HG02970 (cell line): ENCODE results near the gene CLEC4A.
"Not testable (repeated sequence)": the region's sequence is repeated elsewhere in the genome, so short reads cannot be mapped to it uniquely, and the experiment has no call there.

Source experiments
- ATAC-seq: cut with Tn5 transposase; IDR thresholded peaks from one replicate; pipeline ENCODE4 v1.9.1; 2021; ENCODE audit warnings: mild to moderate bottlenecking, moderate library complexity, moderate number of reproducible peaks; ENCODE audit not compliant: unreplicated experiment, low FRiP score

CLEC4A gene

GRCh38 chr12:8123124-8123912 is at the start of gene CLEC4A:
CLEC4A (plus strand) TSS chr12:8123617; CDS start chr12:8123879, 262 bp downstream.
- no peak for ATAC-seq

GRCh38 chr12:8075935-8076334 is 47.5 kb upstream of the CLEC4A start:
- no peak for ATAC-seq

GRCh38 chr12:8076366-8076765 is 47.1 kb upstream of the CLEC4A start:
- ATAC-seq, result no peak

GRCh38 chr12:8077207-8077606 is 46.2 kb upstream of the CLEC4A start:
- no peak for ATAC-seq

GRCh38 chr12:8078398-8078797 is 45.0 kb upstream of the CLEC4A start:
- ATAC-seq, result no peak

- ATAC-seq, result no peak
Observed at GRCh38 chr12:8078916-8079315, 44.5 kb upstream of the CLEC4A start.

- ATAC-seq, result no peak
Observed at GRCh38 chr12:8080120-8080519, 43.3 kb upstream of the CLEC4A start.

- no peak for ATAC-seq
Observed at GRCh38 chr12:8081251-8081920, 42.0 kb upstream of the CLEC4A start.

GRCh38 chr12:8082808-8083100 is 40.7 kb upstream of the CLEC4A start:
- no peak for ATAC-seq

GRCh38 chr12:8084351-8084750 is 39.1 kb upstream of the CLEC4A start:
- ATAC-seq, result not testable (repeated sequence)

GRCh38 chr12:8087666-8088065 is 35.8 kb upstream of the CLEC4A start:
- no peak for ATAC-seq

- ATAC-seq, result no peak
Observed at GRCh38 chr12:8088574-8088973, 34.8 kb upstream of the CLEC4A start.

- not testable (repeated sequence) for ATAC-seq
Observed at GRCh38 chr12:8089277-8089676, 34.1 kb upstream of the CLEC4A start.

GRCh38 chr12:8089716-8090115 is 33.7 kb upstream of the CLEC4A start:
- ATAC-seq, result no peak

- ATAC-seq, result no peak
Observed at GRCh38 chr12:8093291-8093690, 30.1 kb upstream of the CLEC4A start.

GRCh38 chr12:8096281-8096915 is 27.0 kb upstream of the CLEC4A start:
- ATAC-seq, result no peak

GRCh38 chr12:8099235-8099634 is 24.2 kb upstream of the CLEC4A start:
- no peak for ATAC-seq

GRCh38 chr12:8108808-8109398 is 14.5 kb upstream of the CLEC4A start:
- ATAC-seq, result no peak

GRCh38 chr12:8113117-8113516 is 10.3 kb upstream of the CLEC4A start:
- ATAC-seq, result not testable (repeated sequence)

GRCh38 chr12:8120072-8120713 is 3.2 kb upstream of the CLEC4A start:
- ATAC-seq, result no peak

- no peak for ATAC-seq
Observed at GRCh38 chr12:8127138-8127537, 3.7 kb downstream of the CLEC4A start.
